NCI-H1048 (cell line): ENCODE results near the gene ALDOB.

Experiments used
- DNase-seq: peaks from one replicate; lab custom pipeline; 2025; lab: John Stamatoyannopoulos, UW

The ALDOB gene

DNA sequence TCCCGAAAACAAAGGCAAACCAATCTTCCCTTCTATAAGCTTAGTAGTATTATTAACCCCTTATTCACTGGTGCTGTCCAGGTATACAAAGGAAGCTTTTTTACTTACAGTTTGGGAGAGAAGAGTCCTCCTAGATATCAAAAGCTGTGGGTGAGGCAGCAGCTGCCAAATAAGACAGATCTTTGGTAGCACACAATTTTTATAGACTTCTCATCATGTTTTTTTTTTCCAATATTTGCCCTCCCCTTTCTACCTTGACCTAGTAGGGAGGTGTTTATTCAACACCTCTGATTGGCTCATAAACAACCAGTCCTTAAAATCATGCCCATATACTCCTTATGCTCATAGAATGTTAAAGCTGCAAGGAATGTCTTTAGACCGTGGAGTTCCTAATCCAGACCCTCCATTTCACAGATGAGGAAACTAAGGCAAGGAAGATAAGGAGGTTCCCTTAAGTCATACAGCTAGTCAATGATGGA is at the start of gene ALDOB:
TSS of gene ALDOB (minus strand) at position 174 of the 479 bp plus-strand sequence. CDS start 4,887 bp downstream, outside the sequence.
- no peak for DNase-seq

- DNase-seq, result no peak
Measured at GRCh38 chr9:101484046-101484445, 48.5 kb upstream of the ALDOB start.

DNA sequence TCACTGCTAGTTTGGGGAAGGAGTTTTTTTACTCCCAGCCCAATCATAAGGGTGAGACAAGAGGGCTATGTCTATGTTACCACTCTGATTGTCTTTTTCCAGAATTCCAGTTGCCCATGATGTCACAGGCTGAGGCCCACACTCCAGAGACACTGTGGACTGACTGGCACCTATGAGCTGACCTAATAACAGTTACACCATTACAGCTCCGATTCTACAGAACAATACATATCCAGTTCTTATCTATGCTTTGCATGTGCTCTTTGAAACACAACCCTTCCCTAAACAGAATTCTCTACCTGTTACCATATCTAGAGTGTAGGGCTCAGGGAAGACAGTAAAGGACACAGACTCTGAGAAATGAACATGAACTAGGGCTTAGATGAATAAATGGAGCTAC is 45.7 kb upstream of the ALDOB start:
- DNase-seq, result no peak

GRCh38 chr9:101480386-101480785 is 44.8 kb upstream of the ALDOB start:
- DNase-seq, result no peak

- no peak for DNase-seq
Measured at GRCh38 chr9:101479338-101480030, 43.9 kb upstream of the ALDOB start.

GRCh38 chr9:101478906-101479305 is 43.3 kb upstream of the ALDOB start:
- DNase-seq, result no peak

GRCh38 chr9:101478444-101478843 is 42.9 kb upstream of the ALDOB start:
- no peak for DNase-seq

GRCh38 chr9:101477736-101478135 is 42.2 kb upstream of the ALDOB start:
- DNase-seq, result no peak

- DNase-seq, result no peak
Measured at GRCh38 chr9:101477214-101477613, 41.6 kb upstream of the ALDOB start.

DNA sequence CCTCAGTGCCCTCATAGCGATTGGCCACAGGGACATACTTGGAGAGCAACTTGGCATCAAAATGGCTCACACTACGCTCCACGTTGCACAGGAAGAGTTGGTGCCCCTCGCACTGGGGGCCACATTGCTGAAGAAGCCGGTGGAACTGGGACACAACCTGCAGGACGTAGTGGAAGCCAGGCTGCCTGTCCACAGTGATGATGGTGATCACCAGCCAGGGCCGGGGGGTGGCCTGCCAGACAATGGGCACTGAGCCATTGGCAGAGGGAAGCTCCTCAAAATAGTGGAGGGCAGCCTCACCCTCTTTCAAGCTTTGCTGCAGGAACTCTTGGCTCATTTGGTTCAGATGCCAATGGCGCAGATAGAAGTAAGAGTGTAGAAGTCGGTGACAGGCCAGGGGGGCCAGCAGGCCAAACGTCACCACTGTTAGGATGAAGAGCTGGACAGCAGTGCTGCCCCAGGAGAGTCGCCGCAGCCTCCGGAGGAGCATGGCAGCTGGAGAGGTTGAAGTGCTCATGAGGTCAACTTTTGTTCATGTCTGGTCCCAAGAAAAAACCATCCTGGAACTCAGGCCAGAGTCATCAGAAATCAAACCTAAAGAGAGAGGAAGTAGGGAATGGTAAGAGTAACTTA is 41.1 kb upstream of the ALDOB start:
- no peak for DNase-seq

DNA sequence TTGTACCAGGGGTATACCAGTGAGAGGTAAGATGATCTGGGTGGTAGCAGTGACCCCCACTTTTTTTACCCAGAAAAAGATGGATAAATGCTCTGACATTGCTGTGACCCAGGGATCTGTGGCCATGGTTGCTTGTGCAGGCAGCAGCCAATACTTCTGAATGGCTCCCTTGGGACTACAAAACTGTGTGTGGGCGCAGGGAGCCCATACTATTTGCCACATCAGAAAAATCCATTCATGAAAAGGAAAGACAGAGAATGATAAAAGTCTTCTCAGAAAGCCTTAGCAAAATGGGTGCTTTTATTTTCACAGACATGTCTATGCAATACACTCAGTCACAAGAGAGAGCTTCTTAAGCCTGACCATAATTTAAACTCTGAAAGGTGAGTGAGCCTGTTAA is 37.3 kb upstream of the ALDOB start:
- DNase-seq, result no peak

DNA sequence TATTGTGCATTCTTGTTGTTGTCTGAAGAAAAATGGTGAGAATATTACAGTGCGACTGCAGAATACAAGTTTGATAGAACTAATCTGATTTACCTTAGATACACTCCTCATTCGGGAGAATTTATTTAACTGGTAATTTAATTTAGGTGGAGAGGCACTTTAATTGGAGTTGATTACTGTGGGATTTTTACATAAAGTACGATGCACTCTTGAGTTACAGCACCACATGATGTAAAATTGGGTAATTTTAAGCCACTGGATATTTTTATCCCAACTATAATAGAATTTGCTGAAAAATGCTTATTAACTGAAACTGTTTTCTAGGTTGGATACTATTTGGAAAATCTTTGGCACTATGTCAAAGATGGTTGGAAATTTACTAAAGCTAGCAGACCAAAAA is 35.4 kb upstream of the ALDOB start:
- DNase-seq, result no peak

DNA sequence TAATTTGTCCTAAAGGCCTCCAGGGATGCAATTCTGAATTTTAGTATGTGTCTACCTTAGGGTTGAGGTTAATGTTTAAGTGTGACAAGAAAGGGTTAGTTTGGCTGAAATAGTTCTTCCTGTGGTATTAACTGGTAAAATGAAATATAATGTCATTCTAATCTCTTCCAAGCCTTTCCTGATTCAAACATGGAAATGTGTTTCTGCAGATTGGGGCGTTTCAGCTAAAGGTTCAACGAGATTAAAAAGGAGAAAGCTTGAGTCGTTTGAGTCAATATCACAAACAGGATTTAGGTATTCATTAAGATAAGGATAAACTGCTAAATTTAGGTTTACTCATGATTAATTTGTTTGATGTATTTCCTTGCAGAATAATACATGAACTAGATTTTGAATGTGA is 34.4 kb upstream of the ALDOB start:
- no peak for DNase-seq

GRCh38 chr9:101469026-101469425 is 33.5 kb upstream of the ALDOB start:
- no peak for DNase-seq

- DNase-seq, result no peak
Measured at GRCh38 chr9:101468116-101468515, 32.5 kb upstream of the ALDOB start.

DNA sequence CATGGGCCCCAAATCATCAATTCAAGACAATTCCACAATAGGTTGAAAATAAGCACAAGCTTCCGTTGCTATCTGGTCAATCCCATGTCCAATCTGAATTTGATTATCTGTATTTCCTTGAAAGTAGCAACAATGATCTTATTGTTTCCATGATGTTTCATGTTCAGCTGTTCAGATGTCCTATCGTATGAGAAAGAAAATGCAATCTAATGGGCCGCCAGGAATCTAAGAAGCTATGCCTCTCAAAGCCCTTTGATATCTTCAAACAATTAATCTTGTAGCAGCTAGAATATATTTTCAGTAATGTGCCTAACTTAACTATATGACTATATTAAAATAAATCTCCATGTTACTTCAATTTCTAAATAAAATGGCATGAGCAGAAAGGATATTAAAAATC is 32.1 kb upstream of the ALDOB start:
- DNase-seq, result no peak

- no peak for DNase-seq
Measured at GRCh38 chr9:101466863-101467262, 31.3 kb upstream of the ALDOB start.

DNA sequence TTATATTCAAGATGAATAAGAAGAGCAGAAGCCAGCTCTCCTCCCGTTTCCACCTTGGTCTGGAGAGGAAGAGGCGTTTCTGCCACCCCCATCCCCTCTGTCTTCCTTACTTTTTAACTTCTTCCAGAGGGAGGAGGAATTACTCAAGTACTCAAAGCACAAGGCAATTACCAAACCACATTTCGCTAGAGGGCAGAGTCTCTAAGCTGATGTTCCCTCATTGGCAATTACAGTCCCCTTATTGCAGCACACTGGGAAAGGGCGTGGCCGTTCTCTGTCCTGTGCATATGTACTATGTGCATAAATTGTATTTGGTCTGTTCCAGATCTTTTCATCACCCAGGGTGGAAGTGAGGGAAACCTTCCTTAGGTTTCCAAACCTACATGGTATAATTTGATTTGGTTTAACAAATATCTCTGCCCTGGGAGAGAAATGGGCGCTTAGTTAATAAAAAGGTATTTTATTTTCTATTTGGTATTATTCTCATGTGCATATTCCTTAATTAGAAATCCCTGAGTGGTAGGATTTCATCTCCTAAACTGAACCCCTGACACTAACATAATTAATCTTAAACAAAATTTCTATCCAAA is 29.8 kb upstream of the ALDOB start:
- DNase-seq, result no peak

GRCh38 chr9:101463397-101463796 is 27.8 kb upstream of the ALDOB start:
- DNase-seq, result no peak

DNA sequence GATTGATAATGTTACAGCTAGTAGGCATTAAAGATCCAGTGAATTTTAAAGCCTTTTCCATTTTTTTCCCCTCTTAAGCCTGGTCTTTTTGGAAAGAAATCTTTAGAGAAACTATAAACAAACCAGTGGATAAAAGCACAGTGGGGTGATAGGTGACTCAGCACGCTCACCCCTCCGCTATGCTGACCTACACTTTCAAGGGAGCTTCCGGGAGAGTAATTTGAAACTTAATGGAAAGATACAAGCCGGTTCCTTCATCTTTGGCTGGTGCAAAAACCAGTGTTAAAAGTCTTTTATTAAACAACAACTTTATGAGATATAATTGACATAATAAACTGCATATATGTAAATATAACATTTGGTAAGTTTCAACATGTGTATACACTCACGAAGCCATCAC is 27.0 kb upstream of the ALDOB start:
- DNase-seq, result no peak

DNA sequence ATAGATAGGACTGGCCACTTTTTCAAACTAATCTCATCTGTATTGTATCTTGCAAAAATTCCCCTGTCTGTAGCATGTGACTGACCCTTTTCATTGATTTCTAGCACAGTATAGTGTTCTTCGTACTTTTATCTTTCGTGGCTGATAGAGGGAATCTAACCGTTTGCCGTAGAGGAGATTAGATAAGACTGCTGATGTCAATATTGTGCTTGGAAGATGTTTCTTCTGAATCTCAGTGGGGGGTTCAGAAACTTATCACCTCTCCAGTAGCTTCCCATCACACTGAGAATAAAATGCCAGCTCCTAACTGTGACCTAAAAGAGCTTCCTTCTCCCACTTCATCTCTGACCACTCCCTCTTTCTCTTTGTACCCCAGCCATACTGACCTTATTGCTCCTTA is 25.4 kb upstream of the ALDOB start:
- DNase-seq, result no peak

DNA sequence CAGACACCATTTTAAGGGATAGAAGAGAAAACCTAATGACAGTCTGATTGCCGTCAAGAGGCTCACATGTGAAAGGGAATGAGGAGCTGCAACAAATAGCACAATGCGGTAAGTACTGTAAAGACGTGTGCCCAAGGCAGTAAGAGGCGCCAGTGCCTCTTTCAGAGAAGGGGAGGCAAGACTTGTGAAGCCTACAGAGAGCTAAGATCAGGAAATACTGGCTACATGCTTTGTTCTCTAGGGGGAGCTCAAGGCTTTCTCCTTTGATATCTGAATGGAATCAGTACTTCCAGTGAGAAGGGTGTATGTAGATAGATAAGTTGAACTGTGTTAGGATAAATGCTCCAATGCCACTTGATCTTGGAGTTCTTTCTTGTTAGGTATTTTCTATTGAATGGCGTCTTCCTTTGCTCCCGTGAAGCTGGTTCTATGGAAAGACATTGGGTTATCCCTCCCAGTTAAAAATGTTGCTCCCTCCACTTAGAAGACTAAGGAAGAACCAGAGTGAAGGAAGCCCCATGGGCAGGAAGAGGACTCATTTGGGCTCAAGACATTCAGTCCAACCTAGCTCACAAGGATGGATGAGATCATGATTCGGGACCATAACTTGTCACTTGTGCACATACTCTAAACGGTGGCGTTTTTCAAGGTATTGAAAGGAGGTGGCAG is 23.5 kb upstream of the ALDOB start:
- peak; percentile 24 for DNase-seq

- DNase-seq, result no peak
Measured at GRCh38 chr9:101457003-101457402, 21.4 kb upstream of the ALDOB start.
